Measurements from ENCODE around the gene CLIP4.
"Not testable (repeated sequence)": the region's sequence is repeated elsewhere in the genome, so short reads cannot be mapped to it uniquely, and the experiment has no call there.

CLIP4 gene, protein sequence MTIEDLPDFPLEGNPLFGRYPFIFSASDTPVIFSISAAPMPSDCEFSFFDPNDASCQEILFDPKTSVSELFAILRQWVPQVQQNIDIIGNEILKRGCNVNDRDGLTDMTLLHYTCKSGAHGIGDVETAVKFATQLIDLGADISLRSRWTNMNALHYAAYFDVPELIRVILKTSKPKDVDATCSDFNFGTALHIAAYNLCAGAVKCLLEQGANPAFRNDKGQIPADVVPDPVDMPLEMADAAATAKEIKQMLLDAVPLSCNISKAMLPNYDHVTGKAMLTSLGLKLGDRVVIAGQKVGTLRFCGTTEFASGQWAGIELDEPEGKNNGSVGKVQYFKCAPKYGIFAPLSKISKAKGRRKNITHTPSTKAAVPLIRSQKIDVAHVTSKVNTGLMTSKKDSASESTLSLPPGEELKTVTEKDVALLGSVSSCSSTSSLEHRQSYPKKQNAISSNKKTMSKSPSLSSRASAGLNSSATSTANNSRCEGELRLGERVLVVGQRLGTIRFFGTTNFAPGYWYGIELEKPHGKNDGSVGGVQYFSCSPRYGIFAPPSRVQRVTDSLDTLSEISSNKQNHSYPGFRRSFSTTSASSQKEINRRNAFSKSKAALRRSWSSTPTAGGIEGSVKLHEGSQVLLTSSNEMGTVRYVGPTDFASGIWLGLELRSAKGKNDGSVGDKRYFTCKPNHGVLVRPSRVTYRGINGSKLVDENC

GRCh38 chr2:29114946-29115609 is at the start of gene CLIP4:
Gene CLIP4, plus strand, starts transcription at chr2:29115415. Its CDS starts 5,974 bp downstream, at chr2:29121389.
- in situ Hi-C loops (cut with MboI; ENCODE audit: low sequenced_read_pairs) = no loop called here

DNA sequence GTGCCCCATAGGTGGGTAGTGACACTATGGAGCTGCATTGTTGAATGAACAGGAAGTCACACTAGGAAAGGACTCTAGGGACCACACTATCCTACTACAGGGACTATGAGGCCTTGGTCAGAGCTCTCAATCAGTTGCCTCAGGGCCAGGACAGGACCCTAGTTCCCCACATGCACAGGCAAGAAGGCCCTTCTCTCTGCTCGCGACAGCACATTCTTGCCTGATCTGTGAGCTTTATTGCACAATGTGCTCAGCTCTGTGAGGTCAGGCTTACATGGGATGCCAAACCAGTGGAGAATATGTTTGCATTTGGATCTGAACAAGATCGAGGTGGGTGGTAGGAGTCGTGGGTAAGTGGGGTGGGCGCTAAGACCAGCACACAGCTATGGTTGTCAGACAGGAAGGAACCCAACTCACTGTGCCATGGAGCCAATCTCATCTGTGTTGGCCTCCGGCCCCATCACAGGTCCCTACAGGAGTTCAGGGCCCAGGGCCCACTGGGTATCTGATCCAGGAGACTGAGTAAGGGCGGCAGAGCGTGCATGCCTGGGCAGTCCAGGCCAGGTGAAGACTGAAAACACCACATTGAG is 48.8 kb upstream of the CLIP4 start:
- in situ Hi-C loops (cut with MboI; ENCODE audit: low sequenced_read_pairs) = no loop called here

GRCh38 chr2:29066997-29067605 is 48.1 kb upstream of the CLIP4 start:
- in situ Hi-C loops (cut with MboI; ENCODE audit: low sequenced_read_pairs) = no loop called here

DNA sequence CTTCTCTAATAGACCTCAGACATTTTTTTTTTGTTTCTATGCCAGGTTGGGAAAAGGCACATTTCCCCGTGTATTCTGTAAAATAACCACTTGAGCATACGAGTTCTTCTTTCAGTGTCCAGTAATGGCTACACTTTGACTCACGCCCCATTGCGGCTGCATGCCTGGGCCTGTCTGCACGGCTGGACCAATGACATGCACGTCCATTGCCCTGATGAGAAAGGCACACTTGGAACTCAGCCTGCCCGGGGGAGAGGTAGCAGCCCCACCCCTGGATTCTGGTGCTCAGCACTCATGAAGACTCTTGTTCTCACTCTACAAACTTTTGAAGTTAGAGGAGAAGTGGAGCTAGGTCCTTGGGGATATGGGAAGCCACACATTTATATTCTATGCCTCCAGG is 46.7 kb upstream of the CLIP4 start:
- in situ Hi-C loops (cut with MboI; ENCODE audit: low sequenced_read_pairs) = no loop called here

- in situ Hi-C loops (cut with MboI; ENCODE audit: low sequenced_read_pairs) = no loop called here
Observed at GRCh38 chr2:29070526-29070925, 44.7 kb upstream of the CLIP4 start.

DNA sequence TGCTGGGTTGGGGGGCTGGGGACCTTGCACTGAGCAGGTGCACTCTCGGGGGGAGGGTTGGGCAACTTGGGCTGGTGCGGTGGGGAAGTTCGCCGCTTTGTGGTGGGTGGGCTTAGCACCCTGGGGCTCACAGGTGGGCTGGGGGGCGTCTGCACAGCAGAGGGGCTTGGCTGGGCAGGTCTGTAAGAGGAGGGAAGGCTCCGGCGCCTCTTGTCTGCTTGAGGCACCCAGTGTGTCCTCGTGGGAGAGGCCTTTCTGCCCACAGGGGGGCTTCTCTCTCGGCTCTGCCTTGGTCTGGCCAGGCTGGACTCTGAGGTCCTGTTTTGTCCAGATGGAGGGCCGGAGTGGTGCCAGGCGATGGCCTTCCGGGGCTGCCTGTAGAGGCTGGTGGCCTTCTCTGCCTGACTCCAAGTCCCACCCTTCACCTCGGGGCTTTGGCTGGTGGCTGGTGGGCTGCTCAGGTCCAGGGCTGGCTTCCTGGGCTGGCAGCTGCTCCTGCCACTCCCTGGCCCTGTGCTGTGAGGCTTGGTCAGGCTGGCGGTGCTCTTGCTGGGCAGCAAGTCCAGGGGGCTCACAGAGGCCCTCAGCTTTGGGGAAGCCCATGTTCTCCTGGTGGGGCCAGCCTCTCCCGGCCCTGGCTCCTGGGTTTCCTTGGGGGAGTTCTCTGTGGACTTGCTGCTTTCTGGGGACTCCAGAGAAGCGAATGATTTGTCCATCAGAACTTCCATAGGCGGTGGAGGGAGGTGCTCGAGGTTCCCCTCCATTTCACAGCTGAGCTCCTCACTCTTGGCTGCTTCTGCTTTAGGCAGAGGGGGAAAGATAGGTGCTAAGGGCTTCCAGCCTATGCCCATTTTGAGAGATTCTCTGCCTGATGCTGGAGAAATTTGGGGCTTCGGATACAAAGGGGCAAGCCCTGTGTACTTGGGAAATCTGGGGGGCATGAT is 43.9 kb upstream of the CLIP4 start:
- in situ Hi-C loops (cut with MboI; ENCODE audit: low sequenced_read_pairs) = no loop called here

GRCh38 chr2:29072251-29072650 is 43.0 kb upstream of the CLIP4 start:
- in situ Hi-C loops (cut with MboI; ENCODE audit: low sequenced_read_pairs) = no loop called here

- in situ Hi-C loops (cut with MboI; ENCODE audit: low sequenced_read_pairs) = no loop called here
Observed at GRCh38 chr2:29072971-29073725, 42.1 kb upstream of the CLIP4 start.

- in situ Hi-C loops (cut with MboI; ENCODE audit: low sequenced_read_pairs) = no loop called here
Observed at GRCh38 chr2:29073933-29074332, 41.3 kb upstream of the CLIP4 start.

GRCh38 chr2:29074411-29074810 is 40.8 kb upstream of the CLIP4 start, which contains the start of gene PCARE:
Gene PCARE, minus strand, starts transcription at chr2:29074523. Its CDS starts 262 bp downstream, at chr2:29074261.
- in situ Hi-C loops (cut with MboI; ENCODE audit: low sequenced_read_pairs) = no loop called here

- in situ Hi-C loops (cut with MboI; ENCODE audit: low sequenced_read_pairs) = no loop called here
Observed at GRCh38 chr2:29075894-29076705, 39.1 kb upstream of the CLIP4 start.

DNA sequence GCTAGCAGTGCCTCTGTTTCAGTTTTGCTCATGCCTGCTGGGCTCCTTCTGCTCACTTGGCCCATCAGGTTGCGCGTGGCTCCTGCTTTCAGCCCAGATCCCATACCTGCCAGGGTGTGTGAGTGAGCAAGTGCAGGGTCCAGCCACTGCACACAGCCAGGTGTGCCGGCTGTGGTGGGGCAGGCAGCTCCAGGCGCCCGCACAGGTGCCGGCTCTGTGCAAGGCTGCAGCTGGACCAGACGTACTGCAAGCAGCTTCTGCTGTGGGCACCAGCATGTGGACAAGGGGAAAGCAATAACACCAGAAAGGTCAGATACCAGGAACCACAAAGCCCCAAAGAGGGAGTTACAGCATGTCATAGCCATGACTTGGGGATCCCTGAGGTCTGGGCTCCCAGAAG is 35.3 kb upstream of the CLIP4 start:
- in situ Hi-C loops (cut with MboI; ENCODE audit: low sequenced_read_pairs) = no loop called here

DNA sequence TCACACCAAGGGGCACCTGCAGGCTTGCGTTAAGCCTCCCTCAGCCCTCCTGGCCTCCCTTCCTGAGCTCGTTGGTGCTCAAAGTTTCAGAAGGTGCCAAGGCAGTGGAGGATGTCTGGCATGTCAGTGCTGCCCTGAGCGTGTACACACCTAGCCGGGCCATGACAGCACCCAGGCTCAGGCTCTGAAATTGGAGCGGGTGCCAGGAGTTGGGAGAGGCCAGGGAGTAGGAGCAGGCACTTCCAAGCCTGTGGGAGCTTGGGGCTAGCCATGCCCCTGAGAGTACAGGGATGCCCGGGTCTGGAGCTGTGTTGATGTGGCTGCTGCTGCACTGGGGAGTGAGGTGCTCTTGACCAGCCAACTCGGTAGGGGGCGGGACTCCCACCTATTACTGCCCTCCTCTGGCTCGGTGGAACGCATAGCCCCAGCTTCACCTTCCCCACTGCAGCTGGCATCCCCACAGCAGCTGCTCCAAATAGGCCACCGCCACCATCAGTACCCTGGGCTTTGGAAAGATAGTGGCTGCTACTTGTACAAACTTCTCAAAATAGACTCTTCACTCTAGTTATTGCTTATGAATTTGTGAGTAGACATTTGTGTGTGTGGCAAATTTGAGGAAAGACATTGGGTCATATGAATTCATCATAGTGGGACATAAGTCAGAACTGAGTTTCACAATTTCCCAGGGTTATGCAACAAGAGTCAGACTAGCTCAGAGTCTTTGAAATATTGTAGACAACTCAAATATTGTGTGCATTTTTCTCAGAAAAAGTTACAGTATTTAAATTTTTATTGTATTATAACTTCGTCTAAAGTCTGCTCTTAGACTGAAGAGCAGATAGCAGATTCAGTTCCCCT is 34.1 kb upstream of the CLIP4 start:
- in situ Hi-C loops (cut with MboI; ENCODE audit: low sequenced_read_pairs) = no loop called here

GRCh38 chr2:29082804-29083495 is 32.3 kb upstream of the CLIP4 start:
- in situ Hi-C loops (cut with MboI; ENCODE audit: low sequenced_read_pairs) = no loop called here

DNA sequence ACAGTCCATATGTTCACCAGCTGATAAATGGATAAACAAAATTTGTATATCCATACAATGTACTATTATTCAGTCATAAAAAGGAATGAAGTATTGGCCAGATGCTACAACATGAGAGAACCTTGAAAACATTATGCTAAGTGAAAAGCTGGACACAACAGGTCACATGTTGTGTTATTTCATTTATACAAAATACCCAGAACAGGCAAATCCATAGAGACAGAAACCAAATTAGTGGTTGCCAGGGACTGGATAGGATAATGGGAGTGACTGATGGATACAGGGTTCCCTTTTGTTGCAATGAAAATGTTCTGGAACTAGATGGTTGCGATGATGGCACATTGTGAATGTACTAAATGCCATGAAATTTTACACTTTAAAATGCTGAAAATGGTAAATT is 30.7 kb upstream of the CLIP4 start:
- in situ Hi-C loops (cut with MboI; ENCODE audit: low sequenced_read_pairs) = no loop called here

DNA sequence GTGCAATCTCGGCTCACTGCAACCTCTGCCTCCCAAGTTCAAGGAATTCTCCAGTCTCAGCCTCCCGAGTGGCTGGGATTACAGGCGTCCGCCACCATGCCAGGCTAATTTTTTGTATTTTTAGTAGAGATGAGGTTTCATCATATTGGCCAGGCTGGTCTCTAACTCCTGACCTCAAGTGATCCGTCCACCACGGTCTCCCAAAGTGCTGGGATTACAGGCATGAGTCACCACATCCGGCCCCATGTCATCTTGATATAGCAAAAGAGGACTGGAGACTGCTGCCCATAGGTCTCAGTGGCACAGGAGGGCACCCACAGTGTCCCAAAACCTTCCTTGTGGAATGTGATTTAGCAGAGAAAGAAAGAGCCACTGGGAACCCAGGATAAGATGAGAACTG is 24.9 kb upstream of the CLIP4 start:
- in situ Hi-C loops (cut with MboI; ENCODE audit: low sequenced_read_pairs) = not testable (repeated sequence)

DNA sequence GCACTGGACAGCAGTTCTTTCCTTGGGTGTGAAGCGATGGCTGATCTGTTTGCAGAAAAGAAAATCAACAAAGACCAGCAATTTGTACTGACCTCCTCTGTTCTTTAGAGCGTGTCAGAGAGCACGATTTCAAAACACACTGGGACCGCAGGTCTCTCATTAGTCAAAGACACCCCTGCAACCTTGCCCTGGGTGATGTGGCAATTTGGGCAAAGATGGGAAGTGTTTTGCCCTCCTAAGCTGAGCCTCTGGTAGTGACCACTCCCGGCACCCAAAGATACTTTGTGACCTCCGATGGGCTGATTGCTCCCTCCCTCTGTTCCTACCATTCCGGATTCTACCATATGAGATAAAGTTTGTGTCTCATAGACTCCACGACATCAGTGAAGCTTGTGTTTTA is 18.2 kb upstream of the CLIP4 start:
- in situ Hi-C loops (cut with MboI; ENCODE audit: low sequenced_read_pairs) = no loop called here
